Dermis microvascular lymphatic vessel endothelial cell (primary cell): ENCODE measurements around the gene TCERG1L. TPM values are rescaled to one million over a fixed set of nuclear protein-coding genes. Genes with fewer than 3 reads are reported as not detected.
"Not testable (repeated sequence)": the region's sequence is repeated elsewhere in the genome, so short reads cannot be mapped to it uniquely, and the experiment has no call there.

Experiments used
- DNase-seq, 2 donors: peaks; one replicate each; pipeline versions ENCODE4 v3.0.0 to v3.0.0-alpha.2; 2010; ENCODE audit warnings: low read depth in 2 of 2
- total RNA-seq: library from RNA; depleted of rRNA; stranded (reverse); fragments of >200 nt; gene quantifications from 2 replicates; pipeline ENCODE4 v1.2.1, GENCODE V29; 2014

TCERG1L gene
- total RNA-seq, 1 donor from 2014 or later, result not detected

GRCh38 chr10:131147301-131147975, 164.1 kb downstream of the TCERG1L start:
- DNase-seq, result no peak

- DNase-seq, result no peak
Observed at GRCh38 chr10:131146790-131147189, 164.7 kb downstream of the TCERG1L start.

- DNase-seq, result no peak
Observed at GRCh38 chr10:131145756-131146155, 165.8 kb downstream of the TCERG1L start.

GRCh38 chr10:131144711-131145375, 166.7 kb downstream of the TCERG1L start:
- DNase-seq, result no peak

GRCh38 chr10:131144196-131144595, 167.3 kb downstream of the TCERG1L start:
- DNase-seq, result no peak

- DNase-seq, result no peak
Observed at GRCh38 chr10:131143425-131144165, 167.9 kb downstream of the TCERG1L start.

- DNase-seq, result no peak
Observed at GRCh38 chr10:131142517-131143380, 168.8 kb downstream of the TCERG1L start.

GRCh38 chr10:131141645-131142516, 169.6 kb downstream of the TCERG1L start:
- DNase-seq, result no peak

- DNase-seq, result no peak
Observed at GRCh38 chr10:131141207-131141606, 170.3 kb downstream of the TCERG1L start.

- no peak for DNase-seq
Observed at GRCh38 chr10:131140606-131141005, 170.9 kb downstream of the TCERG1L start.

GRCh38 chr10:131137223-131137622, 174.3 kb downstream of the TCERG1L start:
- no peak for DNase-seq

GRCh38 chr10:131136336-131136735, 175.2 kb downstream of the TCERG1L start:
- not testable (repeated sequence) for DNase-seq

GRCh38 chr10:131135716-131136115, 175.8 kb downstream of the TCERG1L start:
- no peak for DNase-seq

- no peak for DNase-seq
Observed at GRCh38 chr10:131134651-131135050, 176.9 kb downstream of the TCERG1L start.

- DNase-seq, result no peak
Observed at GRCh38 chr10:131134001-131134576, 177.4 kb downstream of the TCERG1L start.

GRCh38 chr10:131132681-131133080, 178.8 kb downstream of the TCERG1L start:
- DNase-seq, result no peak

GRCh38 chr10:131131726-131132591, 179.6 kb downstream of the TCERG1L start:
- no peak for DNase-seq

GRCh38 chr10:131130025-131130424, 181.5 kb downstream of the TCERG1L start:
- no peak for DNase-seq

GRCh38 chr10:131129544-131129943, 182.0 kb downstream of the TCERG1L start:
- DNase-seq, result no peak
